Measurements from ENCODE around the gene DGKB. TPM values are rescaled to one million over a fixed set of nuclear protein-coding genes. Genes with fewer than 3 reads are reported as not detected.

Gene DGKB
- total RNA-seq, 4 donors from 2014 or later: 0.78 to 2.5 (median 1.5) TPM

DNA sequence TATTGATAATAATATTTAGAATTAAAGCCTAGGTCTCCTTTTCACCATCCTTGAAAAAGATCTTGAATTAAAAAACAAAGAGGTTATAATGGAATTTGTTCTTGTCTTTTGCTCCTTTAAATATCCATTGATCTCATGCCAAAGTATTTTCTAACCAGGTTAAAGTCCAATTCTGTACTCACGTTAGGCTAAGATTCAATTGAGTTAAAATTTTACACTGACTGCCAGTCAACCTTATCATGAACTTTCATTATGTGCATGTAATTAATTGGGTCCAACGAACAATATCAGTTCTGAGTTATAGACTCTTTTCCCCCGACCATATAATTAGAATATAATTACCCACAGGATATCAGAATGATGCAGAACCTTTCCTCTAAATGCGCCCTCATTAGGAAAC lies 266.6 kb downstream of the DGKB start:
- DNase-seq (ENCODE audit: low spot score in 2 of 2): no peak
- Histone ChIP-seq H3K27ac (no peak overlapping the region), H3K4me3 (no peak overlapping the region), H3K9me3 (no peaks in the 10 kb centered on the region), H3K36me3 (no peaks in the 10 kb centered on the region), H3K4me1 (no peaks in the 10 kb centered on the region), H3K27me3 (no peaks in the 10 kb centered on the region)
- TF ChIP-seq EP300 (IDR thresholded peaks at IDR 0.05): no peak
- TF ChIP-seq, protein P1, sequence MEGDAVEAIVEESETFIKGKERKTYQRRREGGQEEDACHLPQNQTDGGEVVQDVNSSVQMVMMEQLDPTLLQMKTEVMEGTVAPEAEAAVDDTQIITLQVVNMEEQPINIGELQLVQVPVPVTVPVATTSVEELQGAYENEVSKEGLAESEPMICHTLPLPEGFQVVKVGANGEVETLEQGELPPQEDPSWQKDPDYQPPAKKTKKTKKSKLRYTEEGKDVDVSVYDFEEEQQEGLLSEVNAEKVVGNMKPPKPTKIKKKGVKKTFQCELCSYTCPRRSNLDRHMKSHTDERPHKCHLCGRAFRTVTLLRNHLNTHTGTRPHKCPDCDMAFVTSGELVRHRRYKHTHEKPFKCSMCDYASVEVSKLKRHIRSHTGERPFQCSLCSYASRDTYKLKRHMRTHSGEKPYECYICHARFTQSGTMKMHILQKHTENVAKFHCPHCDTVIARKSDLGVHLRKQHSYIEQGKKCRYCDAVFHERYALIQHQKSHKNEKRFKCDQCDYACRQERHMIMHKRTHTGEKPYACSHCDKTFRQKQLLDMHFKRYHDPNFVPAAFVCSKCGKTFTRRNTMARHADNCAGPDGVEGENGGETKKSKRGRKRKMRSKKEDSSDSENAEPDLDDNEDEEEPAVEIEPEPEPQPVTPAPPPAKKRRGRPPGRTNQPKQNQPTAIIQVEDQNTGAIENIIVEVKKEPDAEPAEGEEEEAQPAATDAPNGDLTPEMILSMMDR (IDR thresholded peaks at IDR 0.05): no peak
- WGBS, 2 donors: 69 to 72% methylated on average over 4 of the region's 4 CpGs

DNA sequence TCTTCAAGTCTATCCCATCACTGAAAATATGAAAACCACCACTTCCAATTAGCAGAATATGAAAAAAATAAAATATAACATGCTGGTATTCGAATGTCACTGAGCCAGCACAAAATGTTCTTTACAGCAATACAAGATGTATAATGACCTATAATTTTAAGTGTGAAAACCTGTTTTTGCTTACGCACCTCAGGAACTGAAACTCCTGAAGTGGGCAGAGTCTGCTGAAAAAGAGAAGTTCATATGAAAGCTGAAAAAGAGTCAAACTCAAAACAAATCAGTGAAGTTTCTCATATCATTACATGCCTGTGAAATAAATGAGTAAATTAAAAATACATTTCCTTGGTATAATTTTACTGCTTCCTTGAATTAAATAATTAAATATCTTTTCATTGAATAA lies 272.5 kb downstream of the DGKB start:
- WGBS, 2 donors: 81 to 84% methylated on average over 2 of the region's 2 CpGs
- H3K4me3 ChIP-seq: no peak overlapping the region
- TF ChIP-seq, protein P1 (IDR thresholded peaks at IDR 0.05): no peak
- TF ChIP-seq EP300 (IDR thresholded peaks at IDR 0.05) (no peak), POLR2A (IDR thresholded peaks at IDR 0.05) (no peak)
- no peaks in the 10 kb centered on the region for H3K36me3 ChIP-seq
- H3K9me3 ChIP-seq: no peaks in the 10 kb centered on the region
- H3K27ac ChIP-seq: no peak overlapping the region
- no peaks in the 10 kb centered on the region for H3K4me1 ChIP-seq
- no peak for DNase-seq (ENCODE audit: low spot score in 2 of 2)
- no peaks in the 10 kb centered on the region for H3K27me3 ChIP-seq

DNA sequence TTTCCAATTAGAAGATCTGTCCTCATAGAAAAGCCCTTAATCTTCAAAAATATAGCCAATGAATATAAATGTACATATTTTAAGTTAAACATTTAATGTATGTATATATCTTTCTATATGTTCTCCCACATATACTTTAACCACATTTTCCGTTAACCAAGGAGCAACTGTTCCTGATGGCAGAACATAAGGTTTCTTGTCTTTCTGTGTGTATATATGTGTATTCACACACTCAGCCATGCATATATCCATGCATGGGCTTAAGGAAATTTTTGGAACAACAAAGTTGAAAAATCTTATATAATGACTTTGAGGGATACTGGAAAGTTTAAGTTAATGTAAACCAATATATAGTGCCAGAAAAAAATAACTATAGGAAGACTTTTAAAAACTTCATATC lies 274.0 kb downstream of the DGKB start:
- H3K9me3 ChIP-seq: no peaks in the 10 kb centered on the region
- H3K4me3 ChIP-seq: no peak overlapping the region
- no peaks in the 10 kb centered on the region for H3K27me3 ChIP-seq
- 93 to 96% methylated on average over 1 of the region's 1 CpG for WGBS, 2 donors
- H3K4me1 ChIP-seq: no peaks in the 10 kb centered on the region
- no peaks in the 10 kb centered on the region for H3K36me3 ChIP-seq
- no peak overlapping the region for H3K27ac ChIP-seq
- DNase-seq (ENCODE audit: low spot score in 2 of 2): no peak
- TF ChIP-seq, protein P1 (IDR thresholded peaks at IDR 0.05): no peak
- TF ChIP-seq EP300 (IDR thresholded peaks at IDR 0.05): no peak

DNA sequence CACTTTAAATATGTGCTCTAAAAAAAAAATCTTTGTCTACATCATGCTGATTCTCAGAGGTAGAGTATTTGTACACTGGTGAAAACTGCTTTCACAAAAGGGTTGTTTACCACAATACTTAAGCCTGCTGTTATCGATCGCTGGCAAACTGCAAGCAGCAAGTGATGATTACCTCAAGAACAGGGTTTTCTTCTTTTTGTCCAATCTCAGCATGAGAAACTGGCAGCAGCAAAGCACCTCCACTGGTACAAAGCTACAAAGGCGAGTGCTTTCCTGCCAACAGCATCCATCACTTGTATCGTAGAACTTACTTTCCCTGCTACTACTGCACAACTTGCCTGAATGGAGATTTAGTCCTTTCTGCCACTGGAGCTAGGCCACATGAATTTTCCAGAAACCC lies 276.5 kb downstream of the DGKB start:
- DNase-seq (ENCODE audit: low spot score in 2 of 2): no peak
- 90 to 92% methylated on average over 4 of the region's 4 CpGs for WGBS, 2 donors
- no peak for TF ChIP-seq EP300 (IDR thresholded peaks at IDR 0.05)
- TF ChIP-seq, protein P1 (IDR thresholded peaks at IDR 0.05): no peak
- no peak for TF ChIP-seq POLR2A (IDR thresholded peaks at IDR 0.05)
- Histone ChIP-seq H3K27me3 (no peaks in the 10 kb centered on the region), H3K27ac (no peak overlapping the region), H3K36me3 (no peaks in the 10 kb centered on the region), H3K4me1 (no peaks in the 10 kb centered on the region), H3K4me3 (no peak overlapping the region), H3K9me3 (no peaks in the 10 kb centered on the region)

DNA sequence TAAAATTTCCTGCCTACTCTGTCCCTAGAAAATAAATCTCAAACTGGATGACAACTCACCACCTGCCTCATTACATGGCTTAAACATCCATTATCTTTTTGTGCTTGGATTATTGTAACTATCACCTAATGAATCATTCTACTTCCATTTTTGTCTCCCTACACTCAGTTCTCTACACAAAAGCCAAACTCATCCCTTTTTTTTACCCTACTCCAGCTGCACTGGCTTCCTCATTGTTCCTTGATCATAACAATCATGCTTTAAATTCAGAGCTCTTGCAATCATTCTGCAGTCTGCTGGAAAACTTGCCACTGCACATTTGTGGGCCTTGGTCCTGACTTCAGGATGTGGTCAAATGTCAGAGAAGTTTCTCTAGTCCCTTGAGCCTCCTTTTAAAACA lies 280.0 kb downstream of the DGKB start:
- TF ChIP-seq POLR2A (IDR thresholded peaks at IDR 0.05) (no peak), EP300 (IDR thresholded peaks at IDR 0.05) (no peak)
- TF ChIP-seq, protein P1 (IDR thresholded peaks at IDR 0.05): no peak
- H3K4me1 ChIP-seq: no peaks in the 10 kb centered on the region
- H3K27me3 ChIP-seq: no peaks in the 10 kb centered on the region
- no peak for DNase-seq (ENCODE audit: low spot score in 2 of 2)
- no peak overlapping the region for H3K27ac ChIP-seq
- H3K4me3 ChIP-seq: no peak overlapping the region
- no peaks in the 10 kb centered on the region for H3K9me3 ChIP-seq
- H3K36me3 ChIP-seq: no peaks in the 10 kb centered on the region
